Fibroblast of skin of back (primary cell): ENCODE data around the gene TRMT44.
"Not testable (repeated sequence)": the region's sequence is repeated elsewhere in the genome, so short reads cannot be mapped to it uniquely, and the experiment has no call there.

Source experiments
- DNase-seq: peaks from one replicate; pipeline ENCODE4 v3.0.0-alpha.2; 2013

Gene TRMT44

DNA sequence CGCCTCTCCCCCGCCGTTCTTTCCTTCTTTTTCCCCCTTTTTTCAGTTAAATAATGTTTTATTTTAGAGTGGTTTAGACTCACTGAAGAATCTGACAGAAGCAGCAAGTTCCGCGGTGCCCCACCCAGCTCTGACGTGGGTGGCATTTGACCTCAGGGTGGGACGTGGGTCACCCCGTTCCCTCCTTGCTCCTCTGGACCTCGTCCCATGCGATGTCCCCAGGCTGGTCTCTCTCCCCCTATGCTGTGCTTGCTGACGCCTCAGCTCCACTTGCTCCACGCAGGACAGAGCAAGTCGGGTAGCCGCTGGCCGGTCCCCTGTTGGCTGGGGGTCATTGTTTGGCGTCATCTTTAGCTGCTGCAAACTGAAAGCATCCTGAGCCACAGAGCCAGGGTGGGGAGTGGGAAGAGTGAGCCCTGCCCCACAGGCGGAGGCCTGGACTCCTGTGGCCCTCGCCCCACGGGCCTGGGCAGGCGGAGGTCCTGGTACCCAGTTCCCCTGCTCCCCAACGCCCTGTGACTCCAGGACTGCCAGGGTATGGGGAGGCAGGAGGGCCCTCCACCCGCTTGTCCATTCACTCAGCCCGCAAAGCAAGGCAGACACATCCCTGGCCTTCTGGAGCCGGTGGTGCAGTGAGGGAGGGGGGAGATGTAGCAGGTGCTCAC, 30.8 kb downstream of the TRMT44 start:
- no peak for DNase-seq

GRCh38 chr4:8472158-8472688, 31.6 kb downstream of the TRMT44 start:
- DNase-seq, result no peak

DNA sequence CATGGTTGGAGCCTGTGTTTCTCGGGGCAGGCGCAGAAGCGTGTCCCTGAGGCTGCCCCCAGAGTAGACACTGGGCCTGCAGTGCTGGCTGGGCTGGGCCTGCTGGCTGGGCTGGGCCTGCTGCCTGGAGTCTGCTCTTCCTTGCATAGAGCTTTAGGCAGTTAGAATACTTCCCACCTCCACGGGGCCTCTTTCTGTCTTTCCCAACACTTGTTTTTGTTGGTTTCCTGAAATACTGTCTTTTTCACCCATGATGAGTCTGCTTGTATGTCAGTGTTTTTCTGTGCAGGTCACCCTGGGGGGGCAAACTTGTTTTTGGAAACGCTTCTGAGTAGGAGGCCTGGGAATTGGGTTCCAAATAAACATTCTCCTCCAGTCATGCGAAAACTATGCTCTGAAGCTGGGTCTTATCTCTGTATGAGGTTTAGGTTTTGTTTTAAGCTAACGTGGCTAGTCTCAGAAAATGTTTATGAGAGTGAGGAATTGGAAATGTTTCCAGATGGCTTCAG, 32.2 kb downstream of the TRMT44 start:
- peak; percentile 95 for DNase-seq

DNA sequence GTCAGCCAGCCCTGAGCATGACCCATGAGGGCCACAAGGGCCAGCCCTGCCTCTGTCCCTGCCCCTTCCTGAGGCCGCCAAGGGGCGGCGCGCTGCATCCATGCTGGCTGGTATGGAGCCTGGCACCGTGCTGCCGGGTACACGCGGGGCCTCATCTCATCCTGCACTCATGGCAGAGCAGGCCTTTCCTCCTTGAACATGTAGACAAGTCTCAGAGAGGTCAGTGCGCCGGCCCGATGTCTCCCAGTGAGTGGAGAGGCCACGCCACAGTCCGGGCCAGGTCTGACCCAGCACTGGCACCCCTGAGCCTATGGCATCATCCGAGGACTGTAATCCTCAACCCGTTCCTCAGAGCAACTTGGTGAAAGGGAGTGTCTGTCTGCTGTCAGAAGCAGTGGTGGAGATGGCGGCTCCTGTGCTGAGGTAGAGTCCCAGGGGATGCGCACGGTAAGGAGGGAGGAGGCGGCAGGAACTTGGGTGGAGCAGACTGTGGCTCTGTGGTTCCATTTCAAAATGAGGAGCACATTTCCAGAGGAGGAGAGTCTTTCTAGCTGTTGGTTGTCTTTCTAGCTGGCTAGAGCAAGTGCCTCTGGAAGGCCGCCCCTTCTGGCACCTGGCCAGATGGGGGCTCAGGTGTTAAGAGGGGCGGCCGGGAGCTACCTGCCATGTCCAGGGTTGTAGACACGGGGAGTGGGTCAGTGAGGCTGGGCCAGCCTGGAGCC, 32.8 kb downstream of the TRMT44 start:
- no peak for DNase-seq

- no peak for DNase-seq
Measured at GRCh38 chr4:8473920-8474590, 33.5 kb downstream of the TRMT44 start.

- no peak for DNase-seq
Measured at GRCh38 chr4:8474856-8475255, 34.3 kb downstream of the TRMT44 start.

- no peak for DNase-seq
Measured at GRCh38 chr4:8475751-8476575, 35.4 kb downstream of the TRMT44 start.

GRCh38 chr4:8477095-8477635, 36.6 kb downstream of the TRMT44 start:
- no peak for DNase-seq

DNA sequence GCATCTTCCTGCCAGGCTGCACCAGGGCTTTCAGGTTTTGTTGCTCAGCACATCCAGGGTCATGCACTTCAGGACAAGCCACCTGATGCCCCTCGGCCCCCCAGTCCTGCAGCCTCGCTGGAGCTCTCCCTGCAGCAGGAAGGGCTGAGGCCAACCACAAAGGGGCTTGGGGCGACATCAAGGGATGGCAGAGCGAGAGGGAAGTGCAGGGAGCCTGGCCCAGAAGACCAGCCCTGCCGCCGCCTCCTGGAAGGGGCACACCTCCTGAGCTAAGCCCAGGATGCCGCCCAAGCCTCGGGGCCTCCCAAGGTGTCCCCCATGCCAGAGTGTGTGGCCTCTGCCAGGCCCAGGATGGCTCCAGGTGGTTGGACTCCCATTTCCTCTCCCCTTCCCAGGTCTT, 37.1 kb downstream of the TRMT44 start:
- DNase-seq, result no peak

DNA sequence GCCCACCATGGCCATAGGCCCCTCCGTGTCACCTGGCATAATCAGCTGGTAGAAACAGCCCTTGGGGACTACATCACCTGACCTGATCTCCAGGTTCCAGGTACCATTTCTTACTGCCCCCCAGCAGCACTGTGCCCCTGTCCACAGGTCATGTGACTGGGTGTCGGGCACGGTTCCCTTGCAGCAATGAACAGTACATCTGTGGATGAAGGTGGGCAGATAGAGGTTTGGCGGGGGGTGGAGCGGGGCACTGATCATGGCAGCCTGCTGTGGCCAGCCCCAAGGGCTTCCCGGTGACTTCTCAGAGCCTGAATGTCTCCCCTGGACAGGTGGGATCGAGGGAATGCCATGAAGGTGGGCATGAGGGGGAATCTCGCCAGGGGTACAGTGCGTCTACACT, 37.8 kb downstream of the TRMT44 start:
- DNase-seq, result no peak

- no peak for DNase-seq
Measured at GRCh38 chr4:8478801-8479744, 38.5 kb downstream of the TRMT44 start.

DNA sequence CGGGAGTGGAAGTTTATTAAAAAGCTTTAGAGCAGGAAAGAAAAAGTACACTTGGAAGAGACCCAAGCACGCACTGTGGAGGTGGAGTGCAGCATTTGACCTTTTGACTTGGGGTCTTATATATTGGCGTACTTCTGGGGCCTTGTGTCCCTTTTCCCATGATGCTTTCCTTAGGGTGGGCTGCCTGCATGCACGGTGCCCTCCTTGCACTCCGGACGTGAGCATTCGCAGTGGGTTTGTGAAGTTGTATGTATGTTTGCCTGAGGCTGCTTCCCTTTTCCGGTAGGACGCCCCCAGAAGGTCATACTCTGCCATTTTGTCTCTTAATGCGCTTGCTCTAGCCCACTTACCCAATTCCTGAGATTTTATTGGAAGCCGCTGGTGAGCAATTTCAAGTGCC, 39.6 kb downstream of the TRMT44 start:
- no peak for DNase-seq

DNA sequence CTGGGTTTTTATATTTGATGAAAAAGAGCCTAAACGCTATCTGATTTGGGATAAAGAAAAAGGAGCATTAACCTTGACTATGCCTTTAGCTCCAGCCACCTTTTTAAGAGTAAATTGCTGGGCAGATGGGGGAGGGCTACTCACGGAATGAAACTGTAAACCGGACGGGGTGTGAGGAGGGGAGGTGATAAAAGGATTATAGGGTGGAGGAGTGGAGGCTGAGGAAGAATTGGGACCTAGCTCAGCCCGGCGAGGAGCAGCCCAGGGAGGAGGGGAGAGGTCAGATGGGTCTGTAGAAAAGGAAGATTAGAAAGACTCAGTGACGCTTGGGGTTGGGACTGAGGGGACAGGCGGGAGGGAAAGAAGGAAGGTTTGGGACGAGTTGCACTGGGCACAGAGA, 46.1 kb downstream of the TRMT44 start:
- DNase-seq, result not testable (repeated sequence)

GRCh38 chr4:8488791-8489369, 48.3 kb downstream of the TRMT44 start:
- DNase-seq, result no peak

- DNase-seq, result not testable (repeated sequence)
Measured at GRCh38 chr4:8491478-8491877, 50.9 kb downstream of the TRMT44 start.

GRCh38 chr4:8492174-8492573, 51.6 kb downstream of the TRMT44 start:
- no peak for DNase-seq

GRCh38 chr4:8493484-8493883, 52.9 kb downstream of the TRMT44 start:
- DNase-seq, result no peak

DNA sequence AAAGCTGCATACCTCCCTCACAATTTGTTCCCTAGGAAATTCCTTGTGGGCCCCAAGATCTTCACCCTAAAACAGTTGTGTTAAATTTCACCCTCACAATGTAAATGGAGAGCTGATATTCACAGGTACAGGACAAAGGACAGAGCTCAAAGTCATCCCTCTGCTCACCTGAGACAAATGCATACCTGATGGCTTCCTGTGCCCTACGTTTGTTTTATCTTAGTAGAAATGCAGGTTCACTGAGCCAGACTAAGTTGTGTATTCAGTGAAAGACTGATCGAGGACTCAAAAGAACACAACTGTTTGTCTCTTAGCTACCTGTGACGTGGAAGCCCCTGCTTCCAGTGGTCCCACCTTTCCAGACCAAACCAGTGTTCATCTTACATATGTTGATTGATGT, 53.6 kb downstream of the TRMT44 start:
- DNase-seq, result no peak

DNA sequence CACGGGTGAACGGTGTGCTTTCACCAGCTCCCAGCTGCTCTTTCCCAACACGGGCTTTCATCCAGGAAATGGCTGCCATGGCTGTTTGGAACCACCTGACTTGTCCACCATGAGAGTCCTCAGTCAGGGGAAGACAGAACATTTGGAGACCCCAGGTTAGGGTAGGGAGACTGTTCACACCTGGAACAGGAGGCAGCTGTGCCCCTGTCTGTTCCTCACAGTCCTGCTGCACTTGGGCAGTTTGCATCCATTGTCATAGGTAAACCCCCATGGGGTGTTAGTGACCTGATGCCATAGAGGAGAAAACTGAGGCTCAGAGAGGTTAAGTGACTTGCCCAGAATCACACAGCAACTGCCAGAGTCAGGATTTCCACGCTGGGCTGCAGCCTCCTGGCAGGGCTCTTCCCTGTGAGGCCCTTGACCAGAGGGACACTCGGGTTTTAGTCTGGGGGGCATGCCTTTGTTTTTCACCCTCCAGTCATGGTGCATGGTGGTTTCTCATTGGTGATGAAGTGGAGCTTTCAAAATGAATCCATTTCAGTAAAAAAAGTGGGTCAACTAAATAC, 54.5 kb downstream of the TRMT44 start:
- DNase-seq, result no peak

GRCh38 chr4:8495803-8496202, 55.2 kb downstream of the TRMT44 start:
- DNase-seq, result no peak
